ENCODE results near the gene NCAPH2. TPM values are rescaled to one million over a fixed set of nuclear protein-coding genes. Genes with fewer than 3 reads are reported as not detected.
A peak's percentile ranks its signal among the peaks of the same experiment; 100 is the strongest.

The NCAPH2 gene
- total and polyA plus RNA-seq, 2 of the 13 experiments (the other 11 are each of a cell fraction or from before 2014, with no cell fraction given), result 28.1 to 64.4 TPM

DNA sequence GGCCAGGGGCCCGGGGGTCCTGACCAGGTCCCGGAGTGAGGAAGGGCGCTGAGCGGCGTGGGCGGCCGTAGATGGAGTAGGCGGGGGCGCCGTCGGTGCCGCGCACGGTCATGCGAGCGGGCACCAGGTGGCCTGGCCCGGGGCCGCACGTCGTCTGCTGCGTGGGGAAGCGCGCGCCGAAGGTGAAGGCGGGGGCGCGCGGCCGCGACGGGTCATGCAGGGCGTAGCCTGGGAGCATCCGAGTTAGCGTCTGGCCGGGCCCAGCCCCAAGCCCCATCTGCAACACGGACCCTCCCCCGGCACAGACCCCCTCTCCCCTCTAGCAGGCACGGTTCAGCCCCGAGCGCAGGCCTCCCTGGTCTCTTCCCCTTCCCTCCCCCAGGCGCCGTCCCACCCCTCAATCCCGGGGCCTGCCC is 23.5 kb downstream of the NCAPH2 start (continued):
- TF ChIP-seq ZNF510 (CRISPR knock-in tag; IDR thresholded peaks at IDR 0.05; ENCODE audit: low read depth) (no peak), MYNN (CRISPR knock-in tag; IDR thresholded peaks at IDR 0.05; ENCODE audit: low read depth) (no peak), ELF4 (CRISPR knock-in tag; IDR thresholded peaks at IDR 0.05; ENCODE audit: borderline replicate concordance) (no peak), RXRA (CRISPR knock-in tag; IDR thresholded peaks at IDR 0.05) (no peak), ZFY (CRISPR knock-in tag; IDR thresholded peaks at IDR 0.05) (no peak), KDM6A (CRISPR knock-in tag; IDR thresholded peaks at IDR 0.05; ENCODE audit: low read depth) (no peak), CENPX (CRISPR knock-in tag; IDR thresholded peaks at IDR 0.05) (no peak), MTF2 (CRISPR knock-in tag; IDR thresholded peaks at IDR 0.05; ENCODE audit: borderline replicate concordance) (no peak), SP5 (CRISPR knock-in tag; IDR thresholded peaks at IDR 0.05; ENCODE audit: borderline replicate concordance, low read depth) (no peak), ZNF777 (CRISPR knock-in tag; IDR thresholded peaks at IDR 0.05) (peak; percentile 94), ZBTB42 (CRISPR knock-in tag; IDR thresholded peaks at IDR 0.05) (no peak), SKI (IDR thresholded peaks at IDR 0.05; ENCODE audit: partially characterized antibody) (no peak), U2AF1 (optimal IDR thresholded peaks at IDR 0.05; ENCODE audit: low read depth, low read length) (no peak), RNF2 (conservative IDR thresholded peaks at IDR 0.05; ENCODE audit: low read depth) (no peak)
- TF ChIP-seq, protein P1, sequence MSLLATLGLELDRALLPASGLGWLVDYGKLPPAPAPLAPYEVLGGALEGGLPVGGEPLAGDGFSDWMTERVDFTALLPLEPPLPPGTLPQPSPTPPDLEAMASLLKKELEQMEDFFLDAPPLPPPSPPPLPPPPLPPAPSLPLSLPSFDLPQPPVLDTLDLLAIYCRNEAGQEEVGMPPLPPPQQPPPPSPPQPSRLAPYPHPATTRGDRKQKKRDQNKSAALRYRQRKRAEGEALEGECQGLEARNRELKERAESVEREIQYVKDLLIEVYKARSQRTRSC (CRISPR knock-in tag; IDR thresholded peaks at IDR 0.05; ENCODE audit: low read depth), result no peak
- TF ChIP-seq, protein P2, sequence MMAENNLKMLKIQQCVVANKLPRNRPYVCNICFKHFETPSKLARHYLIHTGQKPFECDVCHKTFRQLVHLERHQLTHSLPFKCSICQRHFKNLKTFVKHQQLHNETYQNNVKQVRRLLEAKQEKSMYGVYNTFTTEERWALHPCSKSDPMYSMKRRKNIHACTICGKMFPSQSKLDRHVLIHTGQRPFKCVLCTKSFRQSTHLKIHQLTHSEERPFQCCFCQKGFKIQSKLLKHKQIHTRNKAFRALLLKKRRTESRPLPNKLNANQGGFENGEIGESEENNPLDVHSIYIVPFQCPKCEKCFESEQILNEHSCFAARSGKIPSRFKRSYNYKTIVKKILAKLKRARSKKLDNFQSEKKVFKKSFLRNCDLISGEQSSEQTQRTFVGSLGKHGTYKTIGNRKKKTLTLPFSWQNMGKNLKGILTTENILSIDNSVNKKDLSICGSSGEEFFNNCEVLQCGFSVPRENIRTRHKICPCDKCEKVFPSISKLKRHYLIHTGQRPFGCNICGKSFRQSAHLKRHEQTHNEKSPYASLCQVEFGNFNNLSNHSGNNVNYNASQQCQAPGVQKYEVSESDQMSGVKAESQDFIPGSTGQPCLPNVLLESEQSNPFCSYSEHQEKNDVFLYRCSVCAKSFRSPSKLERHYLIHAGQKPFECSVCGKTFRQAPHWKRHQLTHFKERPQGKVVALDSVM (CRISPR knock-in tag; IDR thresholded peaks at IDR 0.05), result no peak
- TF ChIP-seq, protein P3, sequence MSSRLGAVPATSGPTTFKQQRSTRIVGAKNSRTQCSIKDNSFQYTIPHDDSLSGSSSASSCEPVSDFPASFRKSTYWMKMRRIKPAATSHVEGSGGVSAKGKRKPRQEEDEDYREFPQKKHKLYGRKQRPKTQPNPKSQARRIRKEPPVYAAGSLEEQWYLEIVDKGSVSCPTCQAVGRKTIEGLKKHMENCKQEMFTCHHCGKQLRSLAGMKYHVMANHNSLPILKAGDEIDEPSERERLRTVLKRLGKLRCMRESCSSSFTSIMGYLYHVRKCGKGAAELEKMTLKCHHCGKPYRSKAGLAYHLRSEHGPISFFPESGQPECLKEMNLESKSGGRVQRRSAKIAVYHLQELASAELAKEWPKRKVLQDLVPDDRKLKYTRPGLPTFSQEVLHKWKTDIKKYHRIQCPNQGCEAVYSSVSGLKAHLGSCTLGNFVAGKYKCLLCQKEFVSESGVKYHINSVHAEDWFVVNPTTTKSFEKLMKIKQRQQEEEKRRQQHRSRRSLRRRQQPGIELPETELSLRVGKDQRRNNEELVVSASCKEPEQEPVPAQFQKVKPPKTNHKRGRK (CRISPR knock-in tag; IDR thresholded peaks at IDR 0.05), result no peak
- TF ChIP-seq, protein P4, sequence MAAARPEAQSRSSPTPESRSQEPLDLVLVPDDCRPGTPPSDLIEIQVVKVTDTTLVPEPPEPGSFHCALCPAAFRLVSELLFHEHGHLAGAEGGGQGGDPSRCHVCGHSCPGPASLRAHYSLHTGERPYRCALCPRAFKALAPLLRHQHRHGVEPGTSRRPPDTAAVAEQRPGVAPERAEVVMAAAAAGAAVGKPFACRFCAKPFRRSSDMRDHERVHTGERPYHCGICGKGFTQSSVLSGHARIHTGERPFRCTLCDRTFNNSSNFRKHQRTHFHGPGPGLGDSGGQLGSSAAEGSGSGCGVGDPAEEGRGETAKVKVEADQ (CRISPR knock-in tag; IDR thresholded peaks at IDR 0.05; ENCODE audit: borderline replicate concordance), result no peak
- TF ChIP-seq, protein P5, sequence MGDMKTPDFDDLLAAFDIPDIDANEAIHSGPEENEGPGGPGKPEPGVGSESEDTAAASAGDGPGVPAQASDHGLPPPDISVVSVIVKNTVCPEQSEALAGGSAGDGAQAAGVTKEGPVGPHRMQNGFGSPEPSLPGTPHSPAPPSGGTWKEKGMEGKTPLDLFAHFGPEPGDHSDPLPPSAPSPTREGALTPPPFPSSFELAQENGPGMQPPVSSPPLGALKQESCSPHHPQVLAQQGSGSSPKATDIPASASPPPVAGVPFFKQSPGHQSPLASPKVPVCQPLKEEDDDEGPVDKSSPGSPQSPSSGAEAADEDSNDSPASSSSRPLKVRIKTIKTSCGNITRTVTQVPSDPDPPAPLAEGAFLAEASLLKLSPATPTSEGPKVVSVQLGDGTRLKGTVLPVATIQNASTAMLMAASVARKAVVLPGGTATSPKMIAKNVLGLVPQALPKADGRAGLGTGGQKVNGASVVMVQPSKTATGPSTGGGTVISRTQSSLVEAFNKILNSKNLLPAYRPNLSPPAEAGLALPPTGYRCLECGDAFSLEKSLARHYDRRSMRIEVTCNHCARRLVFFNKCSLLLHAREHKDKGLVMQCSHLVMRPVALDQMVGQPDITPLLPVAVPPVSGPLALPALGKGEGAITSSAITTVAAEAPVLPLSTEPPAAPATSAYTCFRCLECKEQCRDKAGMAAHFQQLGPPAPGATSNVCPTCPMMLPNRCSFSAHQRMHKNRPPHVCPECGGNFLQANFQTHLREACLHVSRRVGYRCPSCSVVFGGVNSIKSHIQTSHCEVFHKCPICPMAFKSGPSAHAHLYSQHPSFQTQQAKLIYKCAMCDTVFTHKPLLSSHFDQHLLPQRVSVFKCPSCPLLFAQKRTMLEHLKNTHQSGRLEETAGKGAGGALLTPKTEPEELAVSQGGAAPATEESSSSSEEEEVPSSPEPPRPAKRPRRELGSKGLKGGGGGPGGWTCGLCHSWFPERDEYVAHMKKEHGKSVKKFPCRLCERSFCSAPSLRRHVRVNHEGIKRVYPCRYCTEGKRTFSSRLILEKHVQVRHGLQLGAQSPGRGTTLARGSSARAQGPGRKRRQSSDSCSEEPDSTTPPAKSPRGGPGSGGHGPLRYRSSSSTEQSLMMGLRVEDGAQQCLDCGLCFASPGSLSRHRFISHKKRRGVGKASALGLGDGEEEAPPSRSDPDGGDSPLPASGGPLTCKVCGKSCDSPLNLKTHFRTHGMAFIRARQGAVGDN (CRISPR knock-in tag; IDR thresholded peaks at IDR 0.05), result peak; percentile 11
- TF ChIP-seq, protein P6, sequence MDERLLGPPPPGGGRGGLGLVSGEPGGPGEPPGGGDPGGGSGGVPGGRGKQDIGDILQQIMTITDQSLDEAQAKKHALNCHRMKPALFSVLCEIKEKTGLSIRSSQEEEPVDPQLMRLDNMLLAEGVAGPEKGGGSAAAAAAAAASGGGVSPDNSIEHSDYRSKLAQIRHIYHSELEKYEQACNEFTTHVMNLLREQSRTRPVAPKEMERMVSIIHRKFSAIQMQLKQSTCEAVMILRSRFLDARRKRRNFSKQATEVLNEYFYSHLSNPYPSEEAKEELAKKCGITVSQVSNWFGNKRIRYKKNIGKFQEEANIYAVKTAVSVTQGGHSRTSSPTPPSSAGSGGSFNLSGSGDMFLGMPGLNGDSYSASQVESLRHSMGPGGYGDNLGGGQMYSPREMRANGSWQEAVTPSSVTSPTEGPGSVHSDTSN (CRISPR knock-in tag; IDR thresholded peaks at IDR 0.05), result no peak

All from HepG2 (cell line).